K562 (cell line): ENCODE data around the gene DTD1. TPM values are rescaled to one million over a fixed set of nuclear protein-coding genes. Genes with fewer than 3 reads are reported as not detected.
A peak's percentile ranks its signal among the peaks of the same experiment; 100 is the strongest.

Experiments
- ATAC-seq: fragments of 200-7000 bp; cut with Tn5 transposase; 3 replicates; pipeline ENCODE4 v1.9.1; 2020; ENCODE audit warnings: moderate library complexity
- BruUV-seq: library from RNA; stranded (reverse); fragments of 400-500 nt; replicated peaks from 2 replicates; lab custom pipeline; 2021; lab: Mats Ljungman, UMichigan
- CTCF ChIA-PET: fragments of 300-600 bp; formaldehyde crosslinking; extraction: SDS; loops from one replicate; lab custom pipeline; 2021; ENCODE audit warnings: low intra/inter-chr PET ratio; lab: Yijun Ruan, JAX
- POLR2A ChIA-PET: fragments of 300-600, 350-650 bp; sonication (Branson Sonifier 250); formaldehyde crosslinking; extraction: SDS; loops from one replicate; lab custom pipeline; 2021; ENCODE audit warnings: antibody characterized with exemption, inconsistent platforms; lab: Yijun Ruan, JAX
- DNase-seq, 4 experiments: peaks; one replicate each; pipeline versions ENCODE4 v3.0.0 to v3.0.0-alpha.2; 2011 to 2018; ENCODE audit warnings: low spot score in 3 of 4, mixed read lengths in 3 of 4; ENCODE audit errors: extremely low read depth in 1 of 4
- FAIRE-seq: peaks from 2 replicates; lab custom pipeline; 2011; peaks lifted over from hg19 to GRCh38; lab: Jason Lieb, UNC
- H2AFZ ChIP-seq: 2 replicates; pipeline ENCODE4 v1.6.0; 2011; ENCODE audit warnings: low read depth, low read length, control low read depth, inconsistent platforms
- H3K27ac ChIP-seq: fragments of 200-600 bp; 3 replicates; pipeline ENCODE4 v1.8.0; 2011; ENCODE audit warnings: low read depth, mild to moderate bottlenecking, control low read depth, inconsistent platforms, low read length, moderate library complexity, mixed read lengths; ENCODE audit errors: extremely low read depth
- H3K27me3 ChIP-seq, 2 experiments: fragments of 300-600 bp in 1 of 2; 2 replicates in 1 of 2; 3 replicates in 1 of 2; pipeline versions ENCODE4 v1.6.0 to v1.8.0; 2011; ENCODE audit warnings: inconsistent platforms in 2 of 2, low read length in 2 of 2, mild to moderate bottlenecking in 1 of 2, mixed read lengths in 1 of 2, moderate library complexity in 1 of 2; ENCODE audit not compliant: control insufficient read depth in 2 of 2, insufficient read depth in 2 of 2
- H3K36me3 ChIP-seq: fragments of 300-600 bp; 3 replicates; pipeline ENCODE4 v1.8.0; 2011; ENCODE audit warnings: mild to moderate bottlenecking, low read length, inconsistent platforms; ENCODE audit not compliant: control insufficient read depth, insufficient read depth
- H3K4me1 ChIP-seq, 2 experiments: fragments of 200-600 bp in 1 of 2; replicated peaks in 1 of 2; 2 replicates in 1 of 2; 3 replicates in 1 of 2; pipeline versions ENCODE4 v1.5.1 to v1.8.0; 2011; ENCODE audit warnings: inconsistent platforms in 2 of 2, low read length in 2 of 2, mild to moderate bottlenecking in 1 of 2, mixed read lengths in 1 of 2, moderate library complexity in 1 of 2; ENCODE audit not compliant: control insufficient read depth in 2 of 2, insufficient read depth in 2 of 2
- H3K4me2 ChIP-seq: 2 replicates; pipeline ENCODE4 v1.6.1; 2011; ENCODE audit warnings: low read length, control low read depth, inconsistent platforms, mixed read lengths; ENCODE audit not compliant: insufficient read depth
- H3K4me3 ChIP-seq: fragments of 200-600 bp; sonication (generic), shearing (Covaris generic); 2 replicates; pipeline ENCODE4 v1.5.1; 2016; ENCODE audit warnings: control low read depth, inconsistent platforms
- H3K79me2 ChIP-seq: fragments of 200-600 bp; 3 replicates; pipeline ENCODE4 v1.8.0; 2011; ENCODE audit warnings: low read length, inconsistent platforms; ENCODE audit not compliant: control insufficient read depth, insufficient read depth
- H3K9ac ChIP-seq, 2 experiments: 2 replicates each; pipeline versions ENCODE4 v1.6.0 to v1.6.1; 2011; ENCODE audit warnings: low read depth in 2 of 2, low read length in 2 of 2, control low read depth in 1 of 2, inconsistent platforms in 1 of 2, mild to moderate bottlenecking in 1 of 2, mixed read lengths in 1 of 2; ENCODE audit not compliant: insufficient read depth in 1 of 2
- H3K9me1 ChIP-seq: one replicate; pipeline ENCODE4 v1.6.0; 2011; ENCODE audit warnings: inconsistent platforms, mild to moderate bottlenecking, low read length, moderate library complexity; ENCODE audit not compliant: control insufficient read depth, insufficient read depth
- H3K9me3 ChIP-seq: replicated peaks from 2 replicates; pipeline ENCODE4 v1.5.1; 2011; ENCODE audit warnings: low read depth, low read length, inconsistent platforms; ENCODE audit not compliant: control insufficient read depth, insufficient read depth
- H4K20me1 ChIP-seq: replicated peaks from 2 replicates; pipeline ENCODE4 v1.6.1; 2011; ENCODE audit warnings: low read length, inconsistent platforms, mixed read lengths; ENCODE audit not compliant: control insufficient read depth, insufficient read depth
- AFF1 ChIP-seq, 2 experiments: fragments of 450-650 bp; IDR thresholded peaks; 2 replicates each; pipeline ENCODE4 v1.6.1; 2018; ENCODE audit warnings: mild to moderate bottlenecking in 2 of 2, low read depth in 1 of 2; ENCODE audit not compliant: partially characterized antibody in 2 of 2
- CHCHD3 ChIP-seq: fragments of 250-450 bp; sonication (Bioruptor Pico); IDR thresholded peaks from 2 replicates; pipeline ENCODE4 v2.1.2; 2022; ENCODE audit warnings: mild to moderate bottlenecking
- CHD1 ChIP-seq: fragments of 200-600 bp; sonication (generic); IDR thresholded peaks from one replicate; pipeline ENCODE4 v1.6.1; 2012; ENCODE audit warnings: mild to moderate bottlenecking, moderate library complexity, low read length, inconsistent platforms
- HMGN3 ChIP-seq: IDR thresholded peaks from 2 replicates; pipeline ENCODE4 v1.6.1; 2011; ENCODE audit warnings: borderline replicate concordance, low read depth, mild to moderate bottlenecking, mixed read lengths, low read length; ENCODE audit not compliant: insufficient read length; ENCODE audit errors: extremely low read depth
- HMGXB4 ChIP-seq: sonication (generic); formaldehyde crosslinking; IDR thresholded peaks from 2 replicates; pipeline ENCODE4 v1.8.1; 2023; ENCODE audit warnings: mild to moderate bottlenecking, missing genetic modification reagents
- MYC ChIP-seq, 2 experiments: fragments of 250-450 bp in 1 of 2; sonication (Bioruptor Pico) in 1 of 2; IDR thresholded peaks; 2 replicates each; pipeline versions ENCODE4 v1.5.1 to v1.6.1; 2012 to 2021; ENCODE audit warnings: low read depth in 2 of 2, borderline replicate concordance in 1 of 2, improper control_type of control experiment in 1 of 2, low read length in 1 of 2, mild to moderate bottlenecking in 1 of 2, moderate library complexity in 1 of 2
- NCOA2 ChIP-seq, 2 experiments: fragments of 450-650 bp; IDR thresholded peaks; 2 replicates each; pipeline ENCODE4 v1.6.1; 2018; ENCODE audit warnings: mild to moderate bottlenecking in 2 of 2, moderate library complexity in 1 of 2; ENCODE audit not compliant: partially characterized antibody in 2 of 2
- POLR2H ChIP-seq: IDR thresholded peaks from 2 replicates; pipeline ENCODE4 v1.6.1; 2016; ENCODE audit warnings: missing genetic modification characterization, low read depth, mild to moderate bottlenecking, control low read depth, missing compliant biosample characterization, moderate library complexity
- RAD21 ChIP-seq, 2 experiments: fragments of 250-450 bp in 1 of 2; fragments of 450-650 bp in 1 of 2; sonication (Bioruptor Pico) in 1 of 2; formaldehyde crosslinking in 1 of 2; IDR thresholded peaks in 1 of 2; conservative IDR thresholded peaks in 1 of 2; 2 replicates each; pipeline versions ENCODE4 v1.4.0 to v1.8.0; 2020 to 2022; ENCODE audit warnings: mild to moderate bottlenecking in 2 of 2, moderate library complexity in 1 of 2
- SIX5 ChIP-seq, 2 experiments: IDR thresholded peaks; 2 replicates each; pipeline ENCODE4 v1.6.1; 2011; ENCODE audit warnings: low read length in 2 of 2, borderline replicate concordance in 1 of 2, low read depth in 1 of 2, mild to moderate bottlenecking in 1 of 2, moderate library complexity in 1 of 2; ENCODE audit not compliant: insufficient read depth in 1 of 2
- SMARCA4 ChIP-seq: fragments of 450-650 bp; IDR thresholded peaks from 2 replicates; pipeline ENCODE4 v1.6.1; 2016
- ZFP30 ChIP-seq: fragments of 250-450 bp; sonication (Bioruptor Pico); IDR thresholded peaks from 2 replicates; pipeline ENCODE4 v1.8.0; 2022; ENCODE audit warnings: moderate library complexity, mild to moderate bottlenecking, inconsistent platforms, borderline replicate concordance
- ZNF224 ChIP-seq: sonication (generic); formaldehyde crosslinking; IDR thresholded peaks from 2 replicates; pipeline ENCODE4 v1.8.0; 2022; ENCODE audit warnings: mild to moderate bottlenecking, missing genetic modification reagents
- WGBS: fragments of 100-300 bp; shearing (Covaris generic); methylation state at CpG from one replicate; pipeline ENCODE4 v1.1.6; 2016; ENCODE audit warnings: low coverage, mixed read lengths; ENCODE audit not compliant: insufficient coverage; ENCODE audit errors: missing lambda C conversion rate; 5-methylcytosine and 5-hydroxymethylcytosine counted together
- in situ Hi-C: fragments of 300-500 bp; cut with MboI; formaldehyde crosslinking; loops from 4 replicates; pipeline ENCODE4 v1.15.0; 2018; ENCODE audit warnings: inconsistent platforms, mixed read lengths
- intact Hi-C: fragments of 100-400 bp; cut with micrococcal nuclease; formaldehyde crosslinking; loops from 2 replicates; pipeline ENCODE4 v1.14.2; 2022
- polyA plus RNA-seq, 8 experiments: library from polyadenylated mRNA; depleted of rRNA in 4 of 8; stranded (reverse) in 5 of 8; unstranded in 3 of 8; fragments of >200 nt; fragmentation: Nextera tagmentation in 2 of 8; fragmentation: Illumina TruSeq in 1 of 8; extraction: Ambion mirVana in 2 of 8; extraction: Trizol in 1 of 8; gene quantifications; 2 replicates each; pipeline versions ENCODE4 v1.2.1 to v1.2.3, GENCODE V29; 2011 to 2014; ENCODE audit warnings: inconsistent platforms in 1 of 8, missing spikeins in 1 of 8
- total RNA-seq, 7 experiments: library from RNA; depleted of rRNA in 6 of 7; stranded (reverse); fragments of >200 nt in 6 of 7; fragmentation: Illumina TruSeq in 2 of 7; extraction: Trizol in 2 of 7; gene quantifications; 2 replicates each; pipeline versions ENCODE4 v1.2.1 to v1.2.3, GENCODE V29; 2011 to 2021; ENCODE audit warnings: low replicate concordance in 1 of 7

DTD1 gene
- total and polyA plus RNA-seq, 9 of the 15 experiments (the other 6 are each of a cell fraction or from before 2014, with no cell fraction given): 5.7 to 28.6 (median 26.8) TPM

- TF ChIP-seq HMGN3 (peak; percentile 68), MYC (IDR thresholded peaks at IDR 0.05; ENCODE audit: low read depth, low read length) (peak; percentile 78), MYC (CRISPR knock-in tag; IDR thresholded peaks at IDR 0.05; ENCODE audit: borderline replicate concordance, low read depth) (no peak), ZNF224 (CRISPR knock-in tag) (no peak), CHCHD3 (CRISPR knock-in tag) (no peak), RAD21 (CRISPR knock-in tag; conservative IDR thresholded peaks at IDR 0.05 in 1 of 2, IDR thresholded peaks at IDR 0.05 in 1 of 2) (no peak; a peak in 1 of 4 replicates), NCOA2 (IDR thresholded peaks at IDR 0.05; ENCODE audit: partially characterized antibody in 2 of 2) (no peak)
These were observed at the start of gene DTD1 (continued) for GRCh38 chr20:18587665-18588573.

- FAIRE-seq (peak; percentile 19), DNase-seq (no peak), ATAC-seq (no peak)
- Histone ChIP-seq H3K4me3 (no peak overlapping the region), H2AFZ (no peak overlapping the region), H4K20me1 (no peaks in the 10 kb centered on the region), H3K9me3 (no peaks in the 10 kb centered on the region), H3K4me2 (no peak overlapping the region), H3K36me3 (peaks cover 46% of the 10 kb centered on the region; the same call in 2 of the 3 replicates), H3K9ac (no peak overlapping the region), H3K4me1 (no peaks in the 10 kb centered on the region; a peak in 1 of 5 replicates), H3K27me3 (no peaks in the 10 kb centered on the region), H3K9me1 (no peaks in the 10 kb centered on the region), H3K79me2 (no peaks in the 10 kb centered on the region), H3K27ac (no peak overlapping the region)
- no TSS peak for BruUV-seq
- POLR2A ChIA-PET: interaction anchor here (0.6 to 1.1 kb wide), 3 partner anchors 14 to 806 kb away, joined by 3 to 4 read pairs (median 3); no protein-coding TSS in a partner anchor
- intact Hi-C loops (no loop called here), in situ Hi-C loops (no loop called here)
- CTCF ChIA-PET: no interaction called here
- WGBS: 78% methylated on average over 5 of the region's 5 CpGs
- TF ChIP-seq ZFP30 (CRISPR knock-in tag): no peak
- TF ChIP-seq AFF1 (IDR thresholded peaks at IDR 0.05; ENCODE audit: low read depth in 1 of 2, partially characterized antibody in 2 of 2): no peak
- no peak for TF ChIP-seq CHD1
- no peak for TF ChIP-seq SIX5 (IDR thresholded peaks at IDR 0.05; ENCODE audit: borderline replicate concordance in 1 of 2, insufficient read depth in 1 of 2, low read depth in 1 of 2, low read length in 2 of 2)
- TF ChIP-seq HMGXB4 (CRISPR knock-in tag): no peak
- TF ChIP-seq POLR2H (tag): no peak
- TF ChIP-seq SMARCA4: no peak
These were observed 46.1 kb upstream of the DTD1 start for GRCh38 chr20:18541741-18542140.
